Coronary artery (tissue), 2 donors: ENCODE measurements around the gene PBX1.
A peak's percentile ranks its signal among the peaks of the same experiment; 100 is the strongest.

Source experiments
- DNase-seq: peaks from one replicate; pipeline ENCODE4 v3.0.0-alpha.2; 2017; ENCODE audit warnings: low spot score
- H3K27ac ChIP-seq, 2 donors: fragments of 200-600 bp; sonication (generic); one replicate each; pipeline ENCODE4 v1.5.1; 2016 to 2019
- H3K4me3 ChIP-seq: fragments of 200-600 bp; sonication (generic); 2 replicates; pipeline ENCODE4 v1.5.1; 2016; ENCODE audit warnings: mild to moderate bottlenecking, moderate library complexity
- TF ChIP-seq, protein P1 (sequence below): fragments of 200-600 bp; sonication (generic); IDR thresholded peaks from one replicate; pipeline ENCODE4 v1.5.1; 2019; ENCODE audit warnings: antibody characterized with exemption

The PBX1 gene

DNA sequence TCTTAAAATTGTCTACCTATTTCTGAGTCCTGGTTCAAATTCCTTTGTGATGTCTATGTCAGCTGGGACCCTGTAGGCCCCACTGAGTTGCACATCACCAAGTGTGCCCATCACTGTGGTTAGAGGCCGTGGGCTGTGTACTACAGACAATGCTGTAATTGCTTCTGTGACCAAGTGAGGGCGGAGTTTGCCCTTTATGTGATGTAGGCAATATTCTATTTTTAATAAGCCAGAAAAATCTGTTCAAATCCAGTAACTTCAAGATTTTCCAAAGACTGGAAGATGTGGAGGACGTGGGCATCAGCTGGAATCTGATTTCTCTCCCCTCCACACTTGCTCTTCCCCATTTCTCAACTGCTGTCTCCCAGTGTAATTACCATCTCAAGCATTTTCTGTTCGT is 215.4 kb downstream of the PBX1 start:
- H3K4me3 ChIP-seq: no peak overlapping the region
- H3K27ac ChIP-seq: no peak overlapping the region
- TF ChIP-seq, protein P1, sequence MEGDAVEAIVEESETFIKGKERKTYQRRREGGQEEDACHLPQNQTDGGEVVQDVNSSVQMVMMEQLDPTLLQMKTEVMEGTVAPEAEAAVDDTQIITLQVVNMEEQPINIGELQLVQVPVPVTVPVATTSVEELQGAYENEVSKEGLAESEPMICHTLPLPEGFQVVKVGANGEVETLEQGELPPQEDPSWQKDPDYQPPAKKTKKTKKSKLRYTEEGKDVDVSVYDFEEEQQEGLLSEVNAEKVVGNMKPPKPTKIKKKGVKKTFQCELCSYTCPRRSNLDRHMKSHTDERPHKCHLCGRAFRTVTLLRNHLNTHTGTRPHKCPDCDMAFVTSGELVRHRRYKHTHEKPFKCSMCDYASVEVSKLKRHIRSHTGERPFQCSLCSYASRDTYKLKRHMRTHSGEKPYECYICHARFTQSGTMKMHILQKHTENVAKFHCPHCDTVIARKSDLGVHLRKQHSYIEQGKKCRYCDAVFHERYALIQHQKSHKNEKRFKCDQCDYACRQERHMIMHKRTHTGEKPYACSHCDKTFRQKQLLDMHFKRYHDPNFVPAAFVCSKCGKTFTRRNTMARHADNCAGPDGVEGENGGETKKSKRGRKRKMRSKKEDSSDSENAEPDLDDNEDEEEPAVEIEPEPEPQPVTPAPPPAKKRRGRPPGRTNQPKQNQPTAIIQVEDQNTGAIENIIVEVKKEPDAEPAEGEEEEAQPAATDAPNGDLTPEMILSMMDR: no peak
- no peak for DNase-seq

DNA sequence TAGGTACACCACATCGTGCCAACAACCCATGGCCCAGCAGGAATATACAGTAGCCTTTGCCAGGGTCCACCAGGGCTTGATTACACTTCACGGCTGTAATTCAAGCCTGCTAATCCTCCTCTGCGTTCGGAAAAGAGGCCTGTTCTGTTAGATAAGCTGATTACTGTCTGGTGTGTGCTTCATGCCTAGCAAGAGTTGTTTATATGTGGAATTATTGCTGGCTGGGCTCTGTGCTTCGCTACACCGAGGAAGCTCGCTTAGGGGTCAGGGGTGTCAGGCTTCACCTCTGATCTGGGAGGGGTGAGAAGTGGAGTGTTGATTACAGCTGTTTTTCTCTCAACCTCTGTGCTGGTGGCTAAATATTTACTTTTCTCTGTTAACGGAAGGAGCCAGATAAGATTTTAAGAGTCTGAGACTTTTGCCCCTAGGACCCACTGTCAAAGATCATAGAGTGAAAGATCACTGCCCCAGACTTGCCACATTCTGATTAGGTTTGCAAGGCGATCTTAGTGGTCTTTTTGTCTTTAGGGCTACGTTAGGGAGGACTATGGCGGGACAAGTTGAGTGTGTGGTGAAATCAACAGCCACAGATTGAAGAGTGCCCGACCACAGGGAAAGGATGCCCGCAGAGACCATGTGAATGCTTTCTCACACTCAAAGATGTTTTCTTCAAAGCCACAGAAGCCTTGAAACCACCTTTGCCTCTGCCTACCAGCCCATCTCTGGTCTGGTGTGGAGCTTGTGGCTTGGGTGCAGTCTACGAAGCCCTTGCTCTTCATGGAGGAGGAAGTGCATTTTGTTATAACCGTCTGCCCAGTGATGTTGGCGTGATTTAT is 216.1 kb downstream of the PBX1 start:
- H3K27ac ChIP-seq: no peak overlapping the region
- no peak overlapping the region for H3K4me3 ChIP-seq
- TF ChIP-seq, protein P1: no peak
- no peak for DNase-seq

DNA sequence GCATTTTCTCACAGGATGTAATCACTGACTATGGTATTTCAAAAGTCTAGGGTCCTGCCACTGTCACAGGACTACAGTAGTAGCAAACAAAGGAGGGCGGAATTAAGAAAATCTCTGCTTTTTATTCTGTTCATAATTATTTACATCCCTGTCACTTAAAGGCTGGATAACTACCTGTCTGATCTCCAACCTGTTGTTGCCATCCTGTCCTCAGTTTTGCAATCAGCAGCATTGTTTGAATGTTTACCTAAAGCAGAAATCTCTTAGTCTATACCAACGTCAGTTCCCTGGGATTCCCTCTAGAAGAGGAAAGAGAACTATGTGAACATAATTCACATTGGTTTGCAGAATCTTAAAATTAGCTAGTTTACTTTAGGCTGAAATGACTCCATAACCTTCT is 218.5 kb downstream of the PBX1 start:
- no peak overlapping the region for H3K27ac ChIP-seq
- TF ChIP-seq, protein P1: no peak
- no peak for DNase-seq
- H3K4me3 ChIP-seq: no peak overlapping the region

DNA sequence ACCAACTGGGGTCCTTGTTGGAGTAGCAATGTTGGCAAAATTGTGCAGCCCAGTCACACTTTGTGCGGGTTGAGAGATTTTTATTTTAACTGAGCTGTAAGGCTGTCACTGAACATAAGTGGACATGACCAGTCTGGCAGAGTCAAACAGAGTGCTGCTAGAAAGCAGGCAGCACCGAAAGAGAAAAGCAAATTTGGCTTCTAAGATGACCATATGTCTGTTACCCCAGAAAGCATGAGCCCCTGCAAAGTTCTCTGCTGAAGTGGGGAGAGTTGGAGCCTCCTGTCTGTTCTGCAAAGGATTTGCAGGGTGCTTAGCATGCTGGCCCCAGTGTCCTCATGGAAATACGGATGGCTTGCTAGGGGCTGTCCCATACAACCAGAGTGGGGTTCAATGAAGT is 220.4 kb downstream of the PBX1 start:
- TF ChIP-seq, protein P1: no peak
- no peak overlapping the region for H3K4me3 ChIP-seq
- no peak overlapping the region for H3K27ac ChIP-seq
- DNase-seq: peak; percentile 55

DNA sequence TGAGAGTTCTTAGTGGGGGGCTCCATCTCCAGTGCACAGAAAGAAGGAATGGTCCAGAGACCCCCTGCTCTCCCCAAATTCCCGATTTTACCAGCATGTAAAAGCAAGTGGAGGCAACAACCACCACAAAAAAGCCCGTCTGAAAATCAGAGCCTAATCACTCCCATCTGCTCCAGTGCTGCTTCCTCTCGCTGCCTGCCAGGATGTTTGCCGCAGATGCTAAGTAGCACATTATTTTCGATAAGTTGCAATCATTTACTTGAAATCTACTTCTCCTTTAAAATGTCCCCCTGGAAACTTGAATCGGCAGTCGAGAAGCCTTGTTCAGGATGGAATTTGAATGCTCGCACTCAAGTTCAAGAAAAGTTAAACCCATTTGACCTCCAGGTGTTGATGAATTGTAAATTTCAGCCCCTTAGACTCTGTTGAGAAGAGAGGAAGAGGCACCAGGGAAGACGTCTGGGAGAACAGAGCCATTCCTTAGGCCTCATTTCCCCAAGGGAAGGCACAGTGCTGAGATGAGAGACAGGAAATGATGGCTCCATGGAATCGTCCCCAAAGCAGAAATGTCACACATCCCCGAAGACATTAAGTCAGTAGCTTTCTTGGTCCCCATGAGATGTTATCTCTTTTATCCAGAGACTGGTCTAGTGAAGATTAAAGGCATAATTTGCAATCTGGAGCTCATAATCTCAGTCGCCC is 221.3 kb downstream of the PBX1 start:
- Histone ChIP-seq H3K4me3 (no peak overlapping the region), H3K27ac (peak overlapping the region in 1 of 2 donors; percentile 12)
- DNase-seq: peak; percentile 19
- TF ChIP-seq, protein P1: no peak

DNA sequence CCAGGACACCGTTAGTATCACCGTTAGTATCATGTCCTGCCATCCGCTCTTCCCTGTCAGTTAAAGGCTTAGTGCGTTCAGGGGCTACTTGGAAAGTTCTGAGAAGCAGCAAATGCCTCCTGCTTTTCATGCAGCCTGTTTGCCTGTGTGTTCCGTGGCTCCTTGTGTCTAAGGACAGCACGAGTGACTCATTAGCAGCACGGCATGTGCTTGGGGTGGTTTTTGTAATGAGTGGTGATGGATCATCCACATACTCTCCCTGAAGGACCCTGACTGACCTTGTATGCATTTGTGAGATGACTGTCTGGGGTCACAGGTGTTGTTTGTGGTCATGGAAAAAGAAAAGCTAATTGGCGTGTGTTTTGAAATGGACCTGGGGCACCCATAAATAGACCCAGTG is 221.9 kb downstream of the PBX1 start:
- Histone ChIP-seq H3K27ac (peak overlapping the region in 1 of 2 donors; percentile 12), H3K4me3 (no peak overlapping the region)
- TF ChIP-seq, protein P1: no peak
- peak; percentile 60 for DNase-seq
